H9 (cell line): ENCODE data around the gene GATA3. TPM values are rescaled to one million over a fixed set of nuclear protein-coding genes. Genes with fewer than 3 reads are reported as not detected.

Experiments used
- DNase-seq: peaks from one replicate; pipeline ENCODE4 v3.0.0-alpha.2; 2017
- H2AFZ ChIP-seq: one replicate; pipeline ENCODE4 v1.6.1; 2013; ENCODE audit warnings: mild to moderate bottlenecking, low read length, control low read depth, moderate library complexity
- H2AK5ac ChIP-seq: 2 replicates; pipeline ENCODE4 v1.6.1; 2013; ENCODE audit warnings: low read length, control low read depth, mixed read lengths; ENCODE audit not compliant: insufficient read length
- H2BK120ac ChIP-seq: one replicate; pipeline ENCODE4 v1.6.1; 2013; ENCODE audit warnings: low read depth, mild to moderate bottlenecking, low read length, control low read depth, inconsistent platforms; ENCODE audit not compliant: poor library complexity, severe bottlenecking
- H2BK12ac ChIP-seq: 2 replicates; pipeline ENCODE4 v1.6.1; 2013; ENCODE audit warnings: low read length, control low read depth, mixed read lengths, low read depth; ENCODE audit not compliant: insufficient read length
- H2BK15ac ChIP-seq: 2 replicates; pipeline ENCODE4 v1.6.1; 2013; ENCODE audit warnings: low read depth, low read length, control low read depth
- H2BK20ac ChIP-seq: one replicate; pipeline ENCODE4 v1.6.1; 2013; ENCODE audit warnings: low read depth, mild to moderate bottlenecking, low read length, control low read depth, inconsistent platforms; ENCODE audit not compliant: poor library complexity, severe bottlenecking
- H2BK5ac ChIP-seq: 2 replicates; pipeline ENCODE4 v1.6.1; 2013; ENCODE audit warnings: low read length, control low read depth, mixed read lengths; ENCODE audit not compliant: insufficient read length
- H3K14ac ChIP-seq: 2 replicates; pipeline ENCODE4 v1.6.1; 2013; ENCODE audit warnings: low read length, control low read depth; ENCODE audit not compliant: insufficient read depth
- H3K18ac ChIP-seq: 2 replicates; pipeline ENCODE4 v1.6.1; 2013; ENCODE audit warnings: low read depth, mild to moderate bottlenecking, mixed read lengths, low read length, control low read depth; ENCODE audit not compliant: insufficient read length
- H3K23ac ChIP-seq: 2 replicates; pipeline ENCODE4 v1.6.1; 2013; ENCODE audit warnings: low read length, control low read depth, mixed read lengths, low read depth; ENCODE audit not compliant: insufficient read length
- H3K23me2 ChIP-seq: 2 replicates; pipeline ENCODE4 v1.6.1; 2013; ENCODE audit warnings: low read depth, mild to moderate bottlenecking, mixed read lengths, low read length, control low read depth; ENCODE audit not compliant: insufficient read length, poor library complexity, severe bottlenecking
- H3K27ac ChIP-seq: 2 replicates; pipeline ENCODE4 v1.5.1; 2013; ENCODE audit warnings: low read length, control low read depth, mixed read lengths, low read depth; ENCODE audit not compliant: insufficient read length
- H3K27me3 ChIP-seq: 2 replicates; pipeline ENCODE4 v1.6.1; 2013; ENCODE audit warnings: low read length, control low read depth, inconsistent platforms; ENCODE audit not compliant: insufficient read depth
- H3K4ac ChIP-seq: 2 replicates; pipeline ENCODE4 v1.6.1; 2013; ENCODE audit warnings: low read depth, mild to moderate bottlenecking, control low read depth, inconsistent platforms, low read length, moderate library complexity
- H3K4me1 ChIP-seq: 2 replicates; pipeline ENCODE4 v1.6.1; 2013; ENCODE audit warnings: low read length, control low read depth, inconsistent platforms; ENCODE audit not compliant: insufficient read depth
- H3K4me2 ChIP-seq: 2 replicates; pipeline ENCODE4 v1.6.1; 2013; ENCODE audit warnings: low read length, control low read depth, mixed read lengths; ENCODE audit not compliant: insufficient read length, insufficient read depth
- H3K56ac ChIP-seq: 2 replicates; pipeline ENCODE4 v1.6.1; 2013; ENCODE audit warnings: low read depth, mild to moderate bottlenecking, mixed read lengths, low read length, control low read depth; ENCODE audit not compliant: insufficient read length
- H3K79me1 ChIP-seq: 2 replicates; pipeline ENCODE4 v1.6.1; 2013; ENCODE audit warnings: low read depth, mild to moderate bottlenecking, moderate library complexity, low read length, control low read depth, inconsistent platforms; ENCODE audit not compliant: insufficient read depth, poor library complexity, severe bottlenecking
- H3K79me2 ChIP-seq: 2 replicates; pipeline ENCODE4 v1.6.1; 2013; ENCODE audit warnings: low read length, control low read depth, inconsistent platforms; ENCODE audit not compliant: insufficient read depth
- H3K9ac ChIP-seq: 2 replicates; pipeline ENCODE4 v1.6.1; 2013; ENCODE audit warnings: low read length, control low read depth, mixed read lengths; ENCODE audit not compliant: insufficient read length; ENCODE audit errors: extremely low read depth
- H3K9me3 ChIP-seq: one replicate; pipeline ENCODE4 v1.6.1; 2013; ENCODE audit warnings: low read depth, low read length, inconsistent platforms; ENCODE audit not compliant: control insufficient read depth
- H3T11ph ChIP-seq: one replicate; pipeline ENCODE4 v1.6.1; 2013; ENCODE audit warnings: mild to moderate bottlenecking, low read length, control low read depth, inconsistent platforms
- H4K20me1 ChIP-seq: one replicate; pipeline ENCODE4 v1.6.1; 2013; ENCODE audit not compliant: control insufficient read depth, insufficient read length, insufficient read depth
- H4K5ac ChIP-seq: 2 replicates; pipeline ENCODE4 v1.6.1; 2013; ENCODE audit warnings: low read depth, mild to moderate bottlenecking, mixed read lengths, low read length, control low read depth; ENCODE audit not compliant: insufficient read length
- H4K8ac ChIP-seq: replicated peaks from 2 replicates; pipeline ENCODE4 v1.6.1; 2013; ENCODE audit warnings: low read length, control low read depth, mixed read lengths, low read depth; ENCODE audit not compliant: insufficient read length
- H4K91ac ChIP-seq: 2 replicates; pipeline ENCODE4 v1.6.1; 2013; ENCODE audit warnings: low read depth, mild to moderate bottlenecking, moderate library complexity, mixed read lengths, low read length, control low read depth; ENCODE audit not compliant: insufficient read length
- H3K27ac Mint-ChIP-seq, 3 experiments: 2 replicates in 2 of 3; 3 replicates in 1 of 3; pipeline ENCODE4 v1.8.0; 2020 to 2021; ENCODE audit warnings: mixed read lengths in 3 of 3, mild to moderate bottlenecking in 1 of 3, moderate library complexity in 1 of 3
- H3K27me3 Mint-ChIP-seq: 2 replicates; pipeline ENCODE4 v1.8.0; 2021; ENCODE audit warnings: low read depth, mild to moderate bottlenecking, moderate library complexity, mixed read lengths
- H3K36me3 Mint-ChIP-seq, 3 experiments: 2 replicates in 2 of 3; 3 replicates in 1 of 3; pipeline ENCODE4 v1.8.0; 2020 to 2021; ENCODE audit warnings: low read depth in 3 of 3, mixed read lengths in 3 of 3; ENCODE audit not compliant: insufficient read depth in 1 of 3
- H3K4me1 Mint-ChIP-seq, 2 experiments: 2 replicates each; pipeline ENCODE4 v1.8.0; 2020; ENCODE audit warnings: mixed read lengths in 2 of 2
- H3K4me3 Mint-ChIP-seq, 2 experiments: 2 replicates in 1 of 2; 3 replicates in 1 of 2; pipeline ENCODE4 v1.8.0; 2020 to 2021; ENCODE audit warnings: mild to moderate bottlenecking in 2 of 2, mixed read lengths in 2 of 2, moderate library complexity in 1 of 2
- H3K9me3 Mint-ChIP-seq, 2 experiments: 2 replicates in 1 of 2; 3 replicates in 1 of 2; pipeline ENCODE4 v1.8.0; 2020; ENCODE audit warnings: mild to moderate bottlenecking in 2 of 2, mixed read lengths in 2 of 2, moderate library complexity in 1 of 2
- WGBS: extraction: QIAGEN DNeasy Blood & Tissue Kit; methylation state at CpG from one replicate; pipeline ENCODE4 v1.1.7; 2013; ENCODE audit warnings: missing lambda C conversion rate, low lambda C conversion rate, mixed read lengths; ENCODE audit not compliant: insufficient read length; ENCODE audit errors: extremely low coverage; 5-methylcytosine and 5-hydroxymethylcytosine counted together
- total RNA-seq: library from RNA; stranded (reverse); gene quantifications from 2 replicates; pipeline ENCODE4 v1.2.1, GENCODE V29; 2021
- TF ChIP-seq, protein P1 (sequence below): fragments of 200-600 bp; sonication (generic); conservative IDR thresholded peaks from 3 replicates; pipeline ENCODE4 v1.8.0; 2021; ENCODE audit warnings: antibody characterized with exemption, mild to moderate bottlenecking

Gene GATA3
- total RNA-seq, 1 experiment from 2014 or later, result 0.31 TPM

DNA sequence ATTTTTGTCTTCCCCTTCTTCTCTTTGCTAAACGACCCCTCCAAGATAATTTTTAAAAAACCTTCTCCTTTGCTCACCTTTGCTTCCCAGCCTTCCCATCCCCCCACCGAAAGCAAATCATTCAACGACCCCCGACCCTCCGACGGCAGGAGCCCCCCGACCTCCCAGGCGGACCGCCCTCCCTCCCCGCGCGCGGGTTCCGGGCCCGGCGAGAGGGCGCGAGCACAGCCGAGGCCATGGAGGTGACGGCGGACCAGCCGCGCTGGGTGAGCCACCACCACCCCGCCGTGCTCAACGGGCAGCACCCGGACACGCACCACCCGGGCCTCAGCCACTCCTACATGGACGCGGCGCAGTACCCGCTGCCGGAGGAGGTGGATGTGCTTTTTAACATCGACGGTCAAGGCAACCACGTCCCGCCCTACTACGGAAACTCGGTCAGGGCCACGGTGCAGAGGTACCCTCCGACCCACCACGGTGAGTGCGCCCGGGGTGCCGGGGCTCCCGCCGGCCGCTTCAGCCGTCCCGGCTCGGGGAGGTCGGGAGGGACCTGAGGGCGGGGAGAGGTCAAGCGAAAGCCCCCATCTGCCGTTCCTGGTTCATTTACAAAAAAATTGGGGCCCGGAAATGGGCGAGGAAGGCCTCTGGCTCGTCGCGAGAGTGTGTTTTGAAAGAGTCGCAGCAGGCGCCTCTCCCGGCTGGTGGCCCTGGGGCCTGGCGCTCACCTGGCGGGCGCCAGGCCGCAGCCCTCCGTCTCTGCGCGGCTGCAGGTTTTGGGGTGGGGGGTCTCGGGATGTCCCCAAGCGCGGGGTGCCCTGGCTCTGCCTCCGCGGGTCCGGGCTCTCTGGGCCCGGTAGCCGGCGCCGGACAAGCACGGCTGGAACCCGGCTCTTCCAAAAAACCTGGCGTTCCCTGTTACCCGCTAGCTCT lies 1.2 kb downstream of the GATA3 start:
- Histone ChIP-seq H3K4ac (no peak overlapping the region), H4K20me1 (no peaks in the 10 kb centered on the region), H3K4me2 (peak overlapping the region; percentile 74), H2AK5ac (no peak overlapping the region), H4K8ac (no peak overlapping the region), H2BK20ac (no peak overlapping the region), H3K23me2 (peaks cover 40% of the 10 kb centered on the region), H2BK120ac (no peak overlapping the region), H4K91ac (no peak overlapping the region), H2BK5ac (no peak overlapping the region), H2AFZ (no peak overlapping the region), H3K27me3 (peaks cover 85% of the 10 kb centered on the region), H3K14ac (no peak overlapping the region; the same call in 1 of the 2 replicates), H3T11ph (no peak overlapping the region), H3K23ac (no peak overlapping the region), H2BK15ac (no peak overlapping the region), H3K79me1 (no peaks in the 10 kb centered on the region), H3K56ac (no peak overlapping the region), H4K5ac (no peak overlapping the region), H3K9ac (no peak overlapping the region), H3K79me2 (no peaks in the 10 kb centered on the region), H2BK12ac (no peak overlapping the region), H3K18ac (no peak overlapping the region), H3K27ac (no peak overlapping the region), H3K9me3 (no peaks in the 10 kb centered on the region), H3K4me1 (peaks cover 11% of the 10 kb centered on the region; the same call in 1 of the 2 replicates)
- peak overlapping the region; percentile 51 to 80 for H3K4me3 Mint-ChIP-seq
- no CpG with 5 or more reads among the region's 85 CpGs for WGBS
- peaks cover 57 to 70% of the 10 kb centered on the region in 2 experiments for H3K4me1 Mint-ChIP-seq
- TF ChIP-seq, protein P1, sequence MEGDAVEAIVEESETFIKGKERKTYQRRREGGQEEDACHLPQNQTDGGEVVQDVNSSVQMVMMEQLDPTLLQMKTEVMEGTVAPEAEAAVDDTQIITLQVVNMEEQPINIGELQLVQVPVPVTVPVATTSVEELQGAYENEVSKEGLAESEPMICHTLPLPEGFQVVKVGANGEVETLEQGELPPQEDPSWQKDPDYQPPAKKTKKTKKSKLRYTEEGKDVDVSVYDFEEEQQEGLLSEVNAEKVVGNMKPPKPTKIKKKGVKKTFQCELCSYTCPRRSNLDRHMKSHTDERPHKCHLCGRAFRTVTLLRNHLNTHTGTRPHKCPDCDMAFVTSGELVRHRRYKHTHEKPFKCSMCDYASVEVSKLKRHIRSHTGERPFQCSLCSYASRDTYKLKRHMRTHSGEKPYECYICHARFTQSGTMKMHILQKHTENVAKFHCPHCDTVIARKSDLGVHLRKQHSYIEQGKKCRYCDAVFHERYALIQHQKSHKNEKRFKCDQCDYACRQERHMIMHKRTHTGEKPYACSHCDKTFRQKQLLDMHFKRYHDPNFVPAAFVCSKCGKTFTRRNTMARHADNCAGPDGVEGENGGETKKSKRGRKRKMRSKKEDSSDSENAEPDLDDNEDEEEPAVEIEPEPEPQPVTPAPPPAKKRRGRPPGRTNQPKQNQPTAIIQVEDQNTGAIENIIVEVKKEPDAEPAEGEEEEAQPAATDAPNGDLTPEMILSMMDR, result no peak
- H3K9me3 Mint-ChIP-seq, result no peaks in the 10 kb centered on the region; a peak in 1 of 5 replicates
- H3K36me3 Mint-ChIP-seq, result no peaks in the 10 kb centered on the region; a peak in 1 of 7 replicates
- no peak overlapping the region for H3K27ac Mint-ChIP-seq
- DNase-seq, result no peak
- H3K27me3 Mint-ChIP-seq, result peaks cover 94% of the 10 kb centered on the region
